Testis (tissue), 3 donors: ENCODE data around the gene DUOXA1. TPM values are rescaled to one million over a fixed set of nuclear protein-coding genes. Genes with fewer than 3 reads are reported as not detected.

Source experiments
- DNase-seq: peaks from one replicate; pipeline ENCODE4 v3.0.0-alpha.2; 2019
- H3K27ac ChIP-seq, 2 donors: fragments of 200-600 bp; sonication (generic); one replicate each; pipeline ENCODE4 v1.5.1; 2019
- H3K27me3 ChIP-seq: fragments of 200-600 bp; sonication (generic); one replicate; pipeline ENCODE4 v1.5.1; 2019
- H3K36me3 ChIP-seq: fragments of 200-600 bp; sonication (generic); one replicate; pipeline ENCODE4 v1.5.1; 2017; ENCODE audit warnings: low read depth; ENCODE audit errors: missing control alignments
- H3K4me1 ChIP-seq: fragments of 200-600 bp; sonication (generic); one replicate; pipeline ENCODE4 v1.5.1; 2019
- H3K4me3 ChIP-seq, 2 donors: fragments of 200-600 bp; sonication (generic); one replicate each; pipeline ENCODE4 v1.5.1; 2017 to 2019
- H3K9me3 ChIP-seq: fragments of 200-600 bp; sonication (generic); one replicate; pipeline ENCODE4 v1.5.1; 2017
- POLR2A ChIP-seq: fragments of 450-650 bp; IDR thresholded peaks from one replicate; pipeline ENCODE4 v1.6.1; 2017; ENCODE audit warnings: antibody characterized with exemption, mild to moderate bottlenecking, moderate library complexity
- WGBS, 2 donors: methylation state at CpG; one replicate each; pipeline ENCODE4 v1.1.5; 2018; 5-methylcytosine and 5-hydroxymethylcytosine counted together
- intact Hi-C: fragments of 100-400 bp; cut with DNase I; formaldehyde crosslinking; loops from one replicate; pipeline ENCODE4 v1.15.1; 2023; ENCODE audit warnings: low total_unique reads
- polyA plus RNA-seq: library from polyadenylated mRNA; stranded (reverse); fragments of 350-450 nt; fragmentation: Illumina TruSeq; extraction: RNeasy Lipid Tissue Mini Kit (QIAGEN cat#74804); gene quantifications from one replicate; pipeline ENCODE4 v1.2.3, GENCODE V29; 2014; ENCODE audit warnings: low read depth, low replicate concordance; ENCODE audit not compliant: insufficient read depth
- total RNA-seq, 2 donors: library from RNA; depleted of rRNA; stranded (reverse); fragments of >200 nt; gene quantifications; one replicate each; pipeline ENCODE4 v1.2.3, GENCODE V29; 2016
- TF ChIP-seq, protein P1 (sequence below), 3 experiments: fragments of 450-650 bp in 2 of 3; fragments of 200-600 bp in 1 of 3; sonication (generic) in 1 of 3; IDR thresholded peaks; one replicate each; pipeline ENCODE4 v1.5.1; 2016 to 2019; ENCODE audit warnings: antibody characterized with exemption in 3 of 3, mild to moderate bottlenecking in 2 of 3, moderate library complexity in 1 of 3

DUOXA1 gene
- total and polyA plus RNA-seq, 3 donors from 2014 or later, result 0.31 to 1.0 (median 0.94) TPM

DNA sequence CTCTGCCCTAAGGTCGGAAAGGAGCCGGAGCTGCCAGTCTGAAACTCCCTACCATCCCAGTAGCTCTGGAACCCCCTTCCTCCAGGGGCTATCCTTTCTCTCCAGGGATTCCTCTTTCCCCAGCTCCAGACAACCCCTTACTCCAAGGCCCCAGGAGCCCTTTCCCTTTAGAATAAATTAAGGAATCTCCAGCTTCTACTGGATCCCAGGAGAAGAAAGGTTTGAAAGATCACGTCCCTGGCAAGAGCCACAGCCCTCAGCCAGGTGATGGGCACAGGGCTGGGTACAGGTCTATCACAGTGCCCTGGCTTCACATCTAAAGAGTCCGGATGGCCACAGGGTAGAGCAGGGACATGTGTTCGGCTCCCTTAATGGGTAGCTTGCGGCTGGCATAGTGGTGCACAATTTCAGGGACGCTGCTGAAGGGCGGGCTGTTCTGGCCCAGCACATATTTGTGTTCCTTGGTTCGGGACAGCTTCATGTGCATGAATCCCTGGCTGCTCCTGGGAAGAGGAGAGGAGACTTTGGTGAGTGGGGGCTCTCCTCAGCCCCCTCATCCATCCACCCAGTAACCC is 38.0 kb upstream of the DUOXA1 start:
- H3K4me1 ChIP-seq, result peaks cover 18% of the 10 kb centered on the region
- peak overlapping the region; percentile 82 to 89 for H3K4me3 ChIP-seq
- 43 to 47% methylated on average over 1 to 9 of the region's 9 CpGs for WGBS, 2 donors
- TF ChIP-seq POLR2A, result no peak
- TF ChIP-seq, protein P1, sequence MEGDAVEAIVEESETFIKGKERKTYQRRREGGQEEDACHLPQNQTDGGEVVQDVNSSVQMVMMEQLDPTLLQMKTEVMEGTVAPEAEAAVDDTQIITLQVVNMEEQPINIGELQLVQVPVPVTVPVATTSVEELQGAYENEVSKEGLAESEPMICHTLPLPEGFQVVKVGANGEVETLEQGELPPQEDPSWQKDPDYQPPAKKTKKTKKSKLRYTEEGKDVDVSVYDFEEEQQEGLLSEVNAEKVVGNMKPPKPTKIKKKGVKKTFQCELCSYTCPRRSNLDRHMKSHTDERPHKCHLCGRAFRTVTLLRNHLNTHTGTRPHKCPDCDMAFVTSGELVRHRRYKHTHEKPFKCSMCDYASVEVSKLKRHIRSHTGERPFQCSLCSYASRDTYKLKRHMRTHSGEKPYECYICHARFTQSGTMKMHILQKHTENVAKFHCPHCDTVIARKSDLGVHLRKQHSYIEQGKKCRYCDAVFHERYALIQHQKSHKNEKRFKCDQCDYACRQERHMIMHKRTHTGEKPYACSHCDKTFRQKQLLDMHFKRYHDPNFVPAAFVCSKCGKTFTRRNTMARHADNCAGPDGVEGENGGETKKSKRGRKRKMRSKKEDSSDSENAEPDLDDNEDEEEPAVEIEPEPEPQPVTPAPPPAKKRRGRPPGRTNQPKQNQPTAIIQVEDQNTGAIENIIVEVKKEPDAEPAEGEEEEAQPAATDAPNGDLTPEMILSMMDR (IDR thresholded peaks at IDR 0.05), result no peak
- no peaks in the 10 kb centered on the region for H3K27me3 ChIP-seq
- intact Hi-C loops, result no loop called here
- peak overlapping the region; percentile 89 to 98 for H3K27ac ChIP-seq
- no peaks in the 10 kb centered on the region for H3K9me3 ChIP-seq
- H3K36me3 ChIP-seq, result no peaks in the 10 kb centered on the region
- DNase-seq, result no peak

DNA sequence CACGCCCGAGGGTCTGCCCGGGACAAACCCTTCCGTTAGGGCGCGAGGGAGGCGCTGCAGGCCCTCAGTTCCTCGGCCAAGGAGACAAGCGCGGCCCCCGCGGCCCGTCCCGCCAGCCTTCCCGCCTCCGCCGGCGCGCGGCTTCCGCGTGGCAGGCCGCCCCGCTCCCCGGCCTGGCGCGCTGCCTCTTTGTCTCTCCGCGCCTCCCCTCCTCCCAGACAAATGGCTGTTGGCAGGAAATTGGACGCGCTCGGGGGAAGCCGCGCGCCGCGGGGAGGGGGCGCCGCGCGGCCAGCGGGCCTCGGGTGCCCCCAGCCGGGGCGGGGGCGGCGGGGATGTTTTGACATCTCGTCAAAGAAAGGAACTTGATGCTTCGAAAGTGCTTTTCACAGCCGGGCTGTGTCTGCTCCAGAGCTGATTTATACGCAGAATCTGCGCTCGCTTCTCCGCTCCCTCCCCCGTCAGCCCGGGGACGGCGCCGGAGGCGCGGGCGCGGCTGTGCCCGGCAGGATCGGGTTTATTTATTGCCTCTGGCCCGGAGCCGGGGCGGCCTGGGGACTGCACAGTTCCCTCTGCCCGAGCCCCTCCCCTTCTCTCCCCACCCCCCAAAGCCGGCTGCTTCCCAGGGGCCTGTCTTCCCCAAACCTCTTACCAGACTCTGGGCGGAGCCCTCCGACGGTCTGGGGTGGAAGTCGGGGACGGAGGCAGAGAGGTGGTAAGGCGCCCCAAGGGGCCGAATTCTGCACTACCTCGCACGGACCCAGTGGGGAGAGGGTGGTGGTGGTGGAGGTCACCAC is 37.4 kb upstream of the DUOXA1 start:
- H3K9me3 ChIP-seq, result no peaks in the 10 kb centered on the region
- H3K27ac ChIP-seq, result peak overlapping the region; percentile 89 to 98
- H3K36me3 ChIP-seq, result no peaks in the 10 kb centered on the region
- intact Hi-C loops, result no loop called here
- H3K4me1 ChIP-seq, result peaks cover 19% of the 10 kb centered on the region
- no peaks in the 10 kb centered on the region for H3K27me3 ChIP-seq
- peak overlapping the region; percentile 82 to 89 for H3K4me3 ChIP-seq
- 0% methylated on average over 12 to 72 of the region's 79 CpGs for WGBS, 2 donors
- TF ChIP-seq POLR2A, result no peak
- TF ChIP-seq, protein P1 (IDR thresholded peaks at IDR 0.05), result peak; percentile 43 to 48 (median 45)
- peak; percentile 85 for DNase-seq

DNA sequence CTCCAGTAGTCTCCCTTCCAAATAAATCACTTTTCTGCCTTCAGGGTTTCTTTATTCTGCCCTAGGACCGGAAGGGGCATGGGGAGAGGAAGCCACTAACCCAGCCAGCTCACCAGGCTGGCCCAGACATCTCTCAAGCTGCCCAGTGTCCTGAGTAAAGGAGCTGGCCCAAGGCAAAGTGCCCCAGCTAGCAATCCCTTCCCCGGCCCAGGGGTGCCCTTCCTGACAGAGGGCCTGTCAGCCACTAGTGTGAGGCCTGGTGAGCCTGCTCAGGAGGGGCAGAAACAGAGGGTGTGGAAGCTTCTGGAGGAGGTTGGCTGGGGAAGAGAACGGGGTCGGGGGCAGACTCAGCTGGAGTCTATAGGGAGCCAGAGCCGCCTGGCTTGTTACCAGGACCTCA is 35.9 kb upstream of the DUOXA1 start:
- no peaks in the 10 kb centered on the region for H3K36me3 ChIP-seq
- H3K9me3 ChIP-seq, result no peaks in the 10 kb centered on the region
- WGBS, 2 donors, result 61 to 83% methylated on average over 1 to 5 of the region's 5 CpGs
- DNase-seq, result no peak
- H3K27me3 ChIP-seq, result no peaks in the 10 kb centered on the region
- H3K4me1 ChIP-seq, result peaks cover 19% of the 10 kb centered on the region
- no peak for TF ChIP-seq POLR2A
- TF ChIP-seq, protein P1 (IDR thresholded peaks at IDR 0.05), result no peak
- H3K27ac ChIP-seq, result no peak overlapping the region
- H3K4me3 ChIP-seq, result no peak overlapping the region
- intact Hi-C loops, result no loop called here

DNA sequence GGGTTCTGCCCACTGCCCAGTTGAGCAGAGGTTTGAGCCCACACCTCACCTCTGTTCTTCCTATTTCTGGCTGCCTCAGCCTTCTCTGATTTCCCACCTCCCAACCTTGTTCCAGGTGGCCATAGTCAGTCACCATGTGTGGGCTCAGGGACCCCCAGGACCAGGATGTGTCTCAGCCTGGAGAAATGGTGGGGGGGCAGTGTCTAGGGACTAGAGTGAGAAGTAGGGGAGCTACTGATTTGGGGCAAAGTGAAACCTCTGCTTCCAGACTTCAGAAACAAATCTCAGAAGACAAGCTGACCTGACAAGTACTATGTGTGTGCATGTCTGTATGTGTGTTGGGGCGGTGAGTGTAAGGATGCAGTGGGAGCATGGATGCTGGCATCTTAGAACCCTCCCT is 35.2 kb upstream of the DUOXA1 start:
- no peak for DNase-seq
- Histone ChIP-seq H3K9me3 (no peaks in the 10 kb centered on the region), H3K4me3 (no peak overlapping the region), H3K27ac (no peak overlapping the region), H3K27me3 (no peaks in the 10 kb centered on the region), H3K4me1 (peaks cover 19% of the 10 kb centered on the region), H3K36me3 (no peaks in the 10 kb centered on the region)
- TF ChIP-seq, protein P1 (IDR thresholded peaks at IDR 0.05), result no peak
- no peak for TF ChIP-seq POLR2A
- intact Hi-C loops, result no loop called here
- 95 to 100% methylated on average over 1 of the region's 1 CpG for WGBS, 2 donors
